Fibroblast of pulmonary artery (primary cell): ENCODE data around the gene IL5.
"Not testable (repeated sequence)": the region's sequence is repeated elsewhere in the genome, so short reads cannot be mapped to it uniquely, and the experiment has no call there.

Experiments
- DNase-seq: peaks from one replicate; pipeline ENCODE4 v3.0.0-alpha.2; 2010; ENCODE audit warnings: low read depth
- H3K4me3 ChIP-seq: replicated peaks from 2 replicates; pipeline ENCODE4 v1.5.1; 2011; ENCODE audit warnings: low read depth, mild to moderate bottlenecking, control low read depth, low read length, moderate library complexity
- TF ChIP-seq, protein P1 (sequence below): IDR thresholded peaks from 2 replicates; pipeline ENCODE4 v1.5.1; 2011; ENCODE audit warnings: mild to moderate bottlenecking, control low read depth, low read length, inconsistent platforms; ENCODE audit errors: missing control alignments

The IL5 gene

DNA sequence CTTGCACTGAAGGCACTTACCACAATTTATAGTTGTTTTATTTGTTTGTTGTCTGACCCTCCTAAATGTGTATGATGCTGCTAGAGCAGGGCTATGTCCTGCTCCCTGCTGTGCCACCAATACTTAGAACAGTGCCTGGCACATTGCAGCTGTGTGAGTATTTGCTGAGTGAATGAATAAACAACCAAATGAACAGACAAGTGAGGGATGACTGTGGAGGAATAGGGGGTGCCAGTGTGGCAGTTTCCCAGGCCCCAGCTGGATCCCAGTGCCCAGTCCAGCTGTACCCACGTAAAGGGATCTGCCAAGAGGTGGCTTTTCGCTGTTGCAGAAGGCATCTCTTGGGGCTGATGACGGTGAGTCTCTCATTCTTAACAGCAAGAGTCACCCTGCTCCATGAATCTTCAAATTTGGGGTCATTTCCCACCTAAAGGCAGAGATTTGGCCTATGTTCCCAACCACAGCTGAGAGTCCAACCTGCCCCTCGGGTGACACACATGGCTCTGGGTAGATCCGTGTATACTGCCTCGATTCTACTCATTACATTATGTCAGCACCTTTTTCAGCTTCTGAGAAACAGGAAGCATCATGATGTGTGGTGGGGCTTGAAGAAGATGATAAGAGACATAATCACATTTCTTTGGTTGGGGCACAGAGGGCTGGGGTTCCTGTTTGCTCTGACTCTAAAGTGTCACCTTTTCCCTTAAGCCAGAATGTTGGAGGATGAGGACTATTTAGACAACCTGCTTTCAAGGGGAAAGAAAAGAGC lies 14.3 kb downstream of the IL5 start:
- no peak for DNase-seq
- TF ChIP-seq, protein P1, sequence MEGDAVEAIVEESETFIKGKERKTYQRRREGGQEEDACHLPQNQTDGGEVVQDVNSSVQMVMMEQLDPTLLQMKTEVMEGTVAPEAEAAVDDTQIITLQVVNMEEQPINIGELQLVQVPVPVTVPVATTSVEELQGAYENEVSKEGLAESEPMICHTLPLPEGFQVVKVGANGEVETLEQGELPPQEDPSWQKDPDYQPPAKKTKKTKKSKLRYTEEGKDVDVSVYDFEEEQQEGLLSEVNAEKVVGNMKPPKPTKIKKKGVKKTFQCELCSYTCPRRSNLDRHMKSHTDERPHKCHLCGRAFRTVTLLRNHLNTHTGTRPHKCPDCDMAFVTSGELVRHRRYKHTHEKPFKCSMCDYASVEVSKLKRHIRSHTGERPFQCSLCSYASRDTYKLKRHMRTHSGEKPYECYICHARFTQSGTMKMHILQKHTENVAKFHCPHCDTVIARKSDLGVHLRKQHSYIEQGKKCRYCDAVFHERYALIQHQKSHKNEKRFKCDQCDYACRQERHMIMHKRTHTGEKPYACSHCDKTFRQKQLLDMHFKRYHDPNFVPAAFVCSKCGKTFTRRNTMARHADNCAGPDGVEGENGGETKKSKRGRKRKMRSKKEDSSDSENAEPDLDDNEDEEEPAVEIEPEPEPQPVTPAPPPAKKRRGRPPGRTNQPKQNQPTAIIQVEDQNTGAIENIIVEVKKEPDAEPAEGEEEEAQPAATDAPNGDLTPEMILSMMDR = no peak
- H3K4me3 ChIP-seq = no peak overlapping the region

- no peak for DNase-seq
Observed at GRCh38 chr5:132528021-132528420, 15.3 kb downstream of the IL5 start.

GRCh38 chr5:132526974-132527564 lies 16.3 kb downstream of the IL5 start:
- no peak overlapping the region for H3K4me3 ChIP-seq
- TF ChIP-seq, protein P1 = no peak
- no peak for DNase-seq

More at GRCh38 chr5:132528021-132528420, 15.3 kb downstream of the IL5 start:
- TF ChIP-seq, protein P1 = no peak
- H3K4me3 ChIP-seq = no peak overlapping the region

DNA sequence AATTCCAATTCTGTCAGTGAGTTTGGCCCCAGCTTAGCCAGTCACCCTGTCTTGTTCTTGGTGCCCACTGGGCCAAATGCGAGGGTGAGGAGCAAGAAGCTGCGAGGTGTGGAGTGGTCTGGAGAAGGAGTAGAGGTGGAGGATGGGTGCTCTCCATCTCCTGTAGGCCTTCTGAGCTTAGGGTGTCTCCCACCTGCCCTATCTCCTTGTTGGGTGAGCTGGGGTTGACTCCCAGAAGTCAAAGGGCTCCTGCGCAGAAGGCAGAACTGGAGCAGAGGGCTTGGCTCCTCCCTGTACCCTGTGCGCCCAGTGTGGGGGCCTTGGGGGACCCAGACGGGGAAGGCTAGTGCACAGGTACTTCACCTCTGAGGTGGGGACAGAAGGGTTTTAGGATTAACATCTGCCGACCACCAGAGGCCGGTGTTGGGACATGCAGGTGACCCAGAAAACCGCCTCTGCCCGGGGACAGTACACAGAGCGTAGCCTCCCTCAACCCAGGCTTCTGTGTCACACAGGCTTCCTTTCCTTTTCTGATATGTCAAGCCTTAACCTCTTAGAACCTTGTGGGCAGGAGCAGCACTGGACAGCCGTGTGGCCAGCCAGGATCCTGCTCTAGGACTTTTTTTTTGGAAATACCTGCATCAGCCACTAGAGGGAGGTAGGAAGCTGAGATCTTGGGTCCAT lies 16.9 kb downstream of the IL5 start:
- TF ChIP-seq, protein P1 = peak; percentile 84
- DNase-seq = peak; percentile 65
- H3K4me3 ChIP-seq = no peak overlapping the region

DNA sequence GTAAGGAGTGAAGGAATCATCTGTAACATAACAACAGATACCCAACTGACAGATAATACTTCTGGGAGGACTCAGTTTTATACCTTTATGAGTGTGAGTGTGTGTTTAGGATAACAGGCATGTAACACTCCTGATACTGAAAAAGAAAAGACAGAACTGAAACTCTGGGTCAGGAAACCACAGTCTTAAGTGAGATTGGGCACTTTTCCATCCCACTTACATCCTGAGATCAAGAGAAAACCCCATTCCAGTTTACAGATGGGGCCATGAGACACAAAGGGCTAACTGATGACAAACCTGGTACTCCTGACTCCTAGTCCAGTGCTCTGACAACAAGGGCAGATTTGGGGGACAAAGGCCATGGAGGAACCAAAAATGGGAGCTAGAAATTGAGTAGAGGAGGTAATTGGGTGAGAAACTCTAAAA lies 18.0 kb downstream of the IL5 start:
- H3K4me3 ChIP-seq = no peak overlapping the region
- TF ChIP-seq, protein P1 = no peak
- no peak for DNase-seq

- H3K4me3 ChIP-seq, DNase-seq: not testable (repeated sequence)
Observed at GRCh38 chr5:132524877-132525276, 18.4 kb downstream of the IL5 start.

- not testable (repeated sequence) for H3K4me3 ChIP-seq, DNase-seq
Observed at GRCh38 chr5:132522067-132522466, 21.3 kb downstream of the IL5 start.

- not testable (repeated sequence) for H3K4me3 ChIP-seq
Observed at GRCh38 chr5:132513618-132514336, 29.5 kb downstream of the IL5 start.

More at GRCh38 chr5:132513618-132514336, 29.5 kb downstream of the IL5 start:
- DNase-seq = not testable (repeated sequence)
